NCI-H82 (cell line): ENCODE data around the gene DCAF12.
A peak's percentile ranks its signal among the peaks of the same experiment; 100 is the strongest.
"Not testable (repeated sequence)": the region's sequence is repeated elsewhere in the genome, so short reads cannot be mapped to it uniquely, and the experiment has no call there.

Experiments
- DNase-seq: peaks from one replicate; lab custom pipeline; 2025; lab: John Stamatoyannopoulos, UW

DCAF12 gene

DNA sequence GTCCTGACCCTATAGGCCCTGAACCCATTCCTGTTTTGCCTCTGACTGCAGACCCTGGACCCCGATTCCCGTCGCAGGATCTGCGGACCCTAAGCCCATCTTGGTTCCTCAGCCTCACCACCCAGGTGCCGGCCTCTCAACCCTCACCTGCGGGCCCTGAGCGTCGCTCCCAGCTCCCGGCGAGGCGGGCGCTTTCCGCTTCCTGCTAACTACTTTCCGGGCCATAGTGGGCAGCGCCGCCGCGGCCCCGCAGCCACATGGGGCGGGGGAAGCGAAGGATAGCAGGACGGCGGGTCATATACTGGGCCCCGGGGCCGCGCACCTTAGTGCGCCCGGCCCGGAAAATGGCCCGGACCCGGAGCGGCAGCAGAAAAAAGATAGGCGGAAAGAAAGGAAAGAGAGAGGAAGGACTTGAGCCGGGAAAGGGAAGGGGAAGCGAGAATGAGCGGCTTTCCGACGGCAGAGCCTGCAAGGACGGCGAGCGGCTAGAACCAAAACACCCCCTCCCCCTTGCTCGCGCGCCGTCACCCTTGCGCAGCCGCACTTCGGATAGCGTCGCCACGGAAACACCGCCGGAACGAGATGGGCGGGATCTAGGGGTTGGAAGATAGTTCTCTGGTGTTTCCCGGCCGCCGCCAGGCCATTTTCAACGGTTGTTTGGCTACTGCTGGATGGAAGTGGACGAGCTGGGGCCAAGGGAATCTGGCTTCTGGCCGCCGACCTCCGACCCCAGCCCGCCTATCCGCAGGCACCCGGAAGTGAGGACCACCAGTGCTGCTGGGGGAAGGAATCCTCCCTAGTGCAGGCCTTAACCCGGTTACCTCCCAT, at the start of gene DCAF12:
DCAF12 (minus strand) TSS at position 492 of the 828 bp plus-strand sequence; CDS start at position 225, 267 bp downstream.
- DNase-seq = peak; percentile 90

GRCh38 chr9:34176089-34176488, 49.6 kb upstream of the DCAF12 start:
- no peak for DNase-seq

- no peak for DNase-seq
These were observed 45.4 kb upstream of the DCAF12 start for GRCh38 chr9:34171753-34172535.

GRCh38 chr9:34170237-34170991, 43.9 kb upstream of the DCAF12 start:
- peak; percentile 6 for DNase-seq

- no peak for DNase-seq
These were observed 42.6 kb upstream of the DCAF12 start for GRCh38 chr9:34169125-34169524.

- DNase-seq = no peak
These were observed 36.9 kb upstream of the DCAF12 start for GRCh38 chr9:34163434-34163833.

DNA sequence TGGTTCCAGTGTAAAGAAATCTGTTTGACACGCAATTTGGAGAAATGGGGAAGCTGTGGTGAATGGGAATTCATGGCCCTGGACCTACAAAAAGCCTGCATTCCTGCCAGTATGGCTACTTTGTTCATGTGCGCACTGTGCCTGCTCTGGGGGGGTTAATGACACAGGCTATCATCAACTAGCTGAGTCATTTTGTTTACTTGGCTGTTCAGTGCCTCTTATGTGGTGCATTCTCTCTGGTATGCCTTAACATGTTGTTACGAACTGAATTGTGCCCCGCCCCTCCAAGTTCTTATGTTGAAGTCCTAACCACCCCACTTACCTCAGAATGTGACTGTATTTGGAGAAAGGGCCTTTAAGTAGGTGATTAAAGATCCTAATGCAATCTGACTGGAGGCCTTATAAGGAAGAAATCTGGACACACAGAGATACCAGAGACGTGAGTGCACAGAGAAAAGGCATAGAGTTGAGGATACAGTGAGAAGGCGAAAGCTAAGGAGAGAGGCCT, 31.9 kb upstream of the DCAF12 start:
- peak; percentile 39 for DNase-seq

- DNase-seq = no peak
These were observed 31.4 kb upstream of the DCAF12 start for GRCh38 chr9:34157898-34158297.

DNA sequence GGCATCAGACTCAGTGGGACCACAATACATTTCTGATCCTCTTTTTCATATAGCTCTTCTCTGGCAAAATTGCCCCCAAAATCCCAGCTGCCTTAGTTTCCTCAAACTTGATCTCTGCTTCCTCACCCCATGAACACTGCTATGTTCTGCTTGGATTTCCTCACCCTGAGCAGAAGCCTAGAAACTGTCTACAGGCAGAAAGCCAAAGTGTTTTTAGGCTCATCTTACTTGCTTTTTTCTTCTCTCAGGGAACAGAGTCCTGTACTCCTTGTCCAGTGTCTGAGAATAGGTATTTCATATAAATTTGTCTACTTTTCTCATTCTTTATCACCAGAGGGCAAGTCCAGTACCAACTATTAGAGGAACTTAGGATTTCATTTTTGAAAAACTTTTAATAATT, 30.8 kb upstream of the DCAF12 start:
- DNase-seq = no peak

DNA sequence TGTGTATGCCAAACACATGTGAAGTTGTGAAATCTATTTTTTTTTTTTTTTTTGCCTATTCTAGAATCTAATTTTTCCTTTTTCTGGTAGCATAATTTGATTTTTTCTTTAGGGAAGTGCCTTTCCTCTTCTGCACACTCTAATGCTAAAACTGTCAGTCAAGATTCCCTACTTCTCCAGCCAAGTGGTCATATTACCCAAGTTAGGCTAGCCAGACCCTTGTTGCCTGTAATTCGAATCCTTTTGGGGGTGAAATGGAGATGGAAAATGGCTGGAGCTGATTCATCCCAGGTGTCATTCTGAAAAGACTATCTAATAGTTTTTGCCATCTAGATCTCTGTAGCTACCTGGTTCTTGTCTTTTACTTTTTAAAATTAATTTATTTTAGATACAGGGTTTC, 27.6 kb upstream of the DCAF12 start:
- no peak for DNase-seq

DNA sequence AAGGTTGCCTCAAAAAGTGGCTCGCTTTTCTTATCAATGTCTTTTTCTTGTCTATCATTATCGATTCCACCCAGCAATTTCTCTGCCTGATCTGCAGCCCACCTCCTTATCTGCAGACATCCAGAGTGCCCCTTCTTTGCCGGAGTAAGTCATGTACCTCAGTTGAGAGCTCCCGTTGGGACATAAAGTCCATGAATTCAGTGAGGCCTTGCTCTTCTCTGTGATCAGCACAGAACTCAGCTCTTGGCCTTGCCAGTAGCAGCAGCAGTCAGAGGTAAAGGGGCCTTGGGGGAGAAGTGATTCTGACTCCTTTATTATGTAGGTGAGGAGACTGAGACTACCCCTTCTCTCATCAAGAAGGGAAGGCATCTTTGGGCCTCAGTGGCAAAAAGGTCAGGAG, 24.9 kb upstream of the DCAF12 start:
- no peak for DNase-seq

GRCh38 chr9:34145165-34145564, 18.7 kb upstream of the DCAF12 start:
- DNase-seq = peak; percentile 5

- no peak for DNase-seq
These were observed 16.6 kb upstream of the DCAF12 start for GRCh38 chr9:34143116-34143515.

GRCh38 chr9:34140853-34141252, 14.4 kb upstream of the DCAF12 start:
- no peak for DNase-seq

DNA sequence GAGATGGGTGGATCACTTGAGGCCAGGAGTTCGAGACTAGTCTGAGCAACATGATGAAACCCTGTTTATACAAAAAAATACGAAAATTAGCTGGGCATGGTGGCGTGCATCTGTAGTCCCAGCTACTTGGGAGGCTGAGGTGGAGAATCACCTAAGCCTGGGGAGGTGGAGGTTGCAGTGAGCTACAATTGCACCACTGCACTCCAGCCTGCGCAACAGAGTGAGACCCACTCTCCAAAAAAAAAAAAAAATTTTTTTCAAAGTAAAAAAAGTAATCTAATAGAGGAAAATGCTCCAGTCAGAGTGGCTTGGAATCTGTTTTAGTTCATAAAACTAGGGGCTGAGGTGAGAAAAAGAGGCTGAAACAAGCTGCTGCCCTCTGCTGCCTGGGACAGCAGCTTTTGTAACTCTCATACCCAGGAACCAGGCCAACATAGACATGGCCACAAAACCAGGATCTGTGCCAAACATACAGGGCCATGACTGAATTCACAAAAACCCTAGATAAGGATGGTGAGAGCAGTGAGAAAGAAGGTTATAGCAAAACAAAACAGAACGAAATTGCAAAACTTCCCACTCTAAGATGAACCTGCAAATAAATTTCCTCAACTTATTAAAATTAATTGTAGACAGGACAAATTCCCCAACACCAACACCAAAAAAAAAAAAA, 13.1 kb upstream of the DCAF12 start:
- DNase-seq = no peak

DNA sequence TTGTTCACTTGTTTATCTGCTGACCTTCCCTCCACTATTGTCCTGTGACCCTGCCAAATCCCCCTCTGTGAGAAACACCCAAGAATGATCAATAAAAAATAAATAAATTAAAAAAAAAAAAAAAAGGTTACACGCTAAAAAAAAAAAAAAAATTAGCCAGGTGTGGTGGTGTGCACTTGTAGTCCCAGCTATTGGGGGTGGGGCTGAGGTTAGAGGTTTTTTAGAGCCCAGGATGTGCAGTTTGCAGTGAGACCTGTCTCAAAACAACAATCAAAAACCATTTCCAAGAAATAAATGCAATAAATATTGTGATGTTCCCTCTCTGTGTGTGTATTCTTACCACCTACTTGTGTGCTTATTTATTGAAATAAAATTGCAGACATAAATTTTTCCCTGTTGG, 12.1 kb upstream of the DCAF12 start:
- DNase-seq = not testable (repeated sequence)

DNA sequence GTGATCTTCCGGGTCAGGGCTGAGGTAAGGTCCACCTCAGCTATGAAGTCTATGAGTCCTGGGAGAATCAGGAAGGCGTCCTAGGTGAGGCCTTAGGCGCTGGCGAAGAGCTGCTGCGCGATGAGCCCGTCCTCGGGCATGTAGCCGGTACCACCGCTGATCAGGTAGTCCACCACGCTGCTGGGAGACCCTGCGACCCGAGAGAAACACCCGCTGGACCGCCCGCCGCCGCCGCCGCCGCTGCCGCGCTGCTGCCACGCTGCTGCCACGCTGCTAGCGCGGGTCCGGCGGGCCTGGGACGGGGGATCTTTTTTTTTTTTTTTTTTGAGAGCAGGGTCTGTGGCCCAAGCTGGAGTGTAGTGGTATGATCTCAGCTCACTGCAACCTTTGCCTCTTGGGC, 8.0 kb upstream of the DCAF12 start:
- DNase-seq = no peak

DNA sequence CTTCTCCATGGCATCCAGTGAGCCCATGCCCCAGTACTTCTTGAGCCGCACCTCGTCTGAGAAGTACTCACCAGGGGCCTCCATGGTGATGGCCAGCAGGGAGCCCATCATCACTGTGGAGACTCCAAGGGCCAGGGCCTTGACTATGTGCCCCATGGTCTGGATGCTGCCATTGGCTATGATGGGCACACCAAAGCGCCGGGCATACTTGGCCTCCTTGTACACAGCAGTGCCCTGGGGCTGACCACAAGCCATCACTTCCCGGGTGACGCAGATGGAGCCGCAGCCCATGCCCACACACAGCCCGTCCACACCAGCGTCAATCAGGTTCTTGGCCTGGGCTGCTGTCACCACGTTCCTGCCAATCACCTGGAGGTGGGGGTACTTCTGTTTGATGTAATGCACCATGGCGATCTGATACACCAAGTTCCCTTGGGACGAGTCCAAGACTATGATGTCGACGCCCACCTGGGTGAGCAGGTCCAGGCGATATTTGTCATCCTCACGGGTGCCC, 7.0 kb upstream of the DCAF12 start:
- DNase-seq = no peak

- DNase-seq = no peak
These were observed 5.1 kb upstream of the DCAF12 start for GRCh38 chr9:34131571-34131970.

GRCh38 chr9:34127035-34127948, 794 bp upstream of the DCAF12 start:
- DNase-seq = no peak
